GM18909 (cell line): ENCODE results near the gene GCN1.

Experiments used
- ATAC-seq: cut with Tn5 transposase; IDR thresholded peaks from one replicate; pipeline ENCODE4 v1.9.1; 2021; ENCODE audit warnings: mild to moderate bottlenecking; ENCODE audit not compliant: unreplicated experiment, poor library complexity

GCN1 gene

GRCh38 chr12:120099738-120100137 lies 94.8 kb downstream of the GCN1 start:
- ATAC-seq: no peak

- ATAC-seq: no peak
Measured at GRCh38 chr12:120098756-120099470, 95.6 kb downstream of the GCN1 start.

- ATAC-seq: no peak
Measured at GRCh38 chr12:120096671-120097202, 97.8 kb downstream of the GCN1 start.

GRCh38 chr12:120095736-120096135 lies 98.8 kb downstream of the GCN1 start:
- no peak for ATAC-seq

- no peak for ATAC-seq
Measured at GRCh38 chr12:120095331-120095730, 99.2 kb downstream of the GCN1 start.

GRCh38 chr12:120094485-120094884 lies 100.0 kb downstream of the GCN1 start:
- no peak for ATAC-seq

- no peak for ATAC-seq
Measured at GRCh38 chr12:120093592-120094355, 100.7 kb downstream of the GCN1 start.

- no peak for ATAC-seq
Measured at GRCh38 chr12:120093336-120093591, 101.3 kb downstream of the GCN1 start.

- ATAC-seq: no peak
Measured at GRCh38 chr12:120092551-120093335, 101.8 kb downstream of the GCN1 start.

GRCh38 chr12:120091371-120092090 lies 103.0 kb downstream of the GCN1 start:
- ATAC-seq: no peak

- no peak for ATAC-seq
Measured at GRCh38 chr12:120090626-120091295, 103.8 kb downstream of the GCN1 start.

- ATAC-seq: no peak
Measured at GRCh38 chr12:120090206-120090605, 104.3 kb downstream of the GCN1 start.

GRCh38 chr12:120089796-120090195 lies 104.7 kb downstream of the GCN1 start:
- ATAC-seq: no peak

GRCh38 chr12:120089105-120089504 lies 105.4 kb downstream of the GCN1 start:
- ATAC-seq: no peak

- ATAC-seq: peak; percentile 98
Measured at GRCh38 chr12:120086801-120087621, 107.5 kb downstream of the GCN1 start.

GRCh38 chr12:120085920-120086645 lies 108.4 kb downstream of the GCN1 start:
- ATAC-seq: no peak

GRCh38 chr12:120081641-120082040 lies 112.9 kb downstream of the GCN1 start:
- ATAC-seq: no peak
